ENCODE results near the gene FGFR4.
"Not testable (repeated sequence)": the region's sequence is repeated elsewhere in the genome, so short reads cannot be mapped to it uniquely, and the experiment has no call there.

Gene FGFR4

DNA sequence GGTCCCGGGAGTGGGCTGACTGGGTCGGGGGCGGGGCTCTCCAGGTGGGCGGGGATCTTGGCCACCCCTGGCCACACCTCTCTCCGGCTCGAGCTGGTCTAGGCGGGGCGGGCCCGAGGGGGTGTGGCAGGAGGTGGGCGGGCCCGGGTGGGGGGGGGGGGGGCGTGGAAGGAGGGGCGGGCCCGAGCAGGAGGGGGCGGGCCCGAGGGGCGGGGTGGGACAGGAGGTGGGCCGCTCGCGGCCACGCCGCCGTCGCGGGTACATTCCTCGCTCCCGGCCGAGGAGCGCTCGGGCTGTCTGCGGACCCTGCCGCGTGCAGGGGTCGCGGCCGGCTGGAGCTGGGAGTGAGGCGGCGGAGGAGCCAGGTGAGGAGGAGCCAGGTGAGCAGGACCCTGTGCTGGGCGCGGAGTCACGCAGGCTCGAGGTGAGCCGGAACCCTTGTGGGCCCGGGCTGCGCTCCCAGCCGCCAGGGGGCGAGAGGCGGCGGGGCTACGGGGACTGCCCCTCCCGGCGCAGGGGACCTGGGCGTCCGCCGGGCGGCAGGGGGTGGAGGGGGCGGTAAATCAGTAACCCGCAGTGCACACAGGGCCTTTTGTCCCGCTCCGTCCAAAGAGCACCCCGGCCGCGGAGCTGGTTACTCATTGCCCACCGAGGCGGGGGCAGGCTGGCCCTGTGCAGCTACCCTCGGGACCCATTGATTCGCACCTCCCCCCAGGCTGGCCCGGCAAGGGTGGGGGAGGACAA, at the start of gene FGFR4:
FGFR4 (plus strand) TSS at position 262 of the 744 bp plus-strand sequence. CDS start 2,688 bp downstream, outside the sequence.
- DNase-seq (ENCODE audit: low read depth): peak; percentile 43

DNA sequence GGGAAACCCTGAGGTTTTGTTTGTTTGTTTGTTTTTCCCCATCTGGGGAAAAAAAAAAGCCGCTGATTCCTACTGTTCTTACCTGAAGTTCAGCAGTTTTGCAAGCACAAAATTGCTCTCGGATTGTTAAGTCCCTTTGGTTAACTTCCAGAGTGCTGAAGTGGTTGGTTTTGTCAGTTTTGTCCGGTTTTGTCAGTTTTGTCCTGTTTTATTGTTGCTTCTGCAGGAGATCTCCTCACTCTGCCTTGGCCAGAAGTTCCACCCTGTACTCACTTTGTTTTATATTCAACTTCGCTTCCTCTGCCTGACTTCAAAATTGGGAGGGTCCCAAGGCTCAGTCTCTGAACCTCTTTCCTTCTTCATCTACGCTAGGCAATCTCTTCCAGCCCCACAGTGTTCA, 49.8 kb upstream of the FGFR4 start:
- DNase-seq (ENCODE audit: low read depth): no peak

DNA sequence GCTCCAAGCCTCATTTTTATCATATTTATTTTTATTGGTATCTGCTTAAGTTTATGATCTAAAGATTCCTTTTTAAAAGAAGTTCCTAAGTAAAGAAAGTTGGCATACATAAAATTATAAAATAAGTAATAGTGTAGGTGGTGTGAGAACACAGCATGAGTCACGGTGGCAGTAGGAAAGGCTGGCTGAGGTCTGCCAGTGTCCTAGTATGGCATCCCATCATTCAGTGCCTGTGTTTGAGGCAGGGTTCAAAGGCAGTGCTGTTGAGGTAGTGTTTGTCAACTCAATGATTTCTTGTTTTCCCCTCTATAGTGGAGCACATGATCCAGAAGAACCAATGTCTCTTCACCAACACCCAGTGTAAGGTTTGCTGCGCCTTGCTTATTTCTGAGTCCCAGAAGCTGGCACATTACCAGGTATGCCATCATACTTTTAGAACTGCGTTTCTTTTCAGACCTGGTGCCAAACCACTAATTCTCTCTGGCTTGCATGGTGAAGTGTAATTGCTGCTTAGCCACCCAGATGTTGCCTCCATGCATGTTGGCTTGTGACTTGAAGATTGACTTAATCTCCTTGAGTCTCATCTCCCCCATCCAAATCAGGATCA, 45.8 kb upstream of the FGFR4 start:
- DNase-seq (ENCODE audit: low read depth): peak; percentile 63

DNA sequence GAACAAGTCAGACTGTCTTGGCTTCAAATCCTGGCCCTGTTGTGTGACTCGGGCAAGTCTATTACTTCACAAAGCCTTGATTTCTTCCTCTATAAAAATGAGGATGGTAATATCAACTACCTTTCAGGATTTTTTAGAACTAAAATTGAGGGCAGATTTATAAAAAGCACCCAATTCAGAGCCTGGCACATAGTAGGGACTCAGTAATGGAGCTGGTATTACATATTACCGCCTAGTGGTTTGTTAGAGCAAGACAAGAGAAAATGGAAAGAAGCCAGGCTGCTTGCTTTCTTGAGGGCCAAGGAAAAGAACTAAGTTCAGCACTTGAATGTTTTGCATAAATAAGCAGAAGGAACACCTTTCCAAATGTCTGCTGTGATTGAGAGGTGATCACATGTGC, 44.8 kb upstream of the FGFR4 start:
- DNase-seq (ENCODE audit: low read depth): no peak

DNA sequence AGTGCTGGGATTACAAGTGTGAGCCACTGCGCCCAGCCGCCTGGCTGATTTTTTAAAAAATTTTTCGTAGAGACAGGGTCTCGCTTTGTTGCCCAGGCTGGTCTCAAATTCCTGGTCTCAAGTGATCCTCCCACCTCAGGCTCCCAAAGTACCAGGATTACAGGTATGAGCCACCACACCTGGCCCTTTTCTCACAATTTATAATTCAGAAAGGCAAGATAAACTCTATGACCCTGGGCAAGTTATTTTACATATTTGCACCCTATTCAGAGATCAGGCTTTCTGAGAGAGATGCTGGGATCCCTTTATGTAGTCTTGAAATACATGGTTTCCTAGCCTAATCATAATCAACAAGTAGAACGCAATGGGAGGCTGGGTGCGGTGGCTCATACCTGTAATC, 43.6 kb upstream of the FGFR4 start:
- no peak for DNase-seq (ENCODE audit: low read depth)

DNA sequence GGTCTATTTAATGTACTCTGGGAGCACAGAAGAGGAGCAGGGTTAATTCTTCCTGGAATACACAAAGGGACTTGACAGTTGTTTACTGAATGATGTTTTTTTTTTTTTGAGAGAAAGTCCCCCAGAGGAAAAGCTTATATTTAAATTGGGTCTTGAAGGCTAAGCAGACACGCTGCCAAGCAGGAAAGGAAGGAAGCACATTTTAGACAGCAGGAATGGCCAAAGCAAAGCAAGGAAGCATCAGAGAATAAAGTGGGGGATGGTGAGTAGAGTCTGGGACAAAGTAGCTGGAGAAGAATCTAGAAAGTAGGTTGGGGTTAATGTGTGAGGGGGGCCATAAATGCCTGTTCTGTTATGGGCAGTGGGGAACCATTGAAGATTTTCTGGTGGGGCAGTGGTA, 42.8 kb upstream of the FGFR4 start:
- DNase-seq (ENCODE audit: low read depth): no peak

DNA sequence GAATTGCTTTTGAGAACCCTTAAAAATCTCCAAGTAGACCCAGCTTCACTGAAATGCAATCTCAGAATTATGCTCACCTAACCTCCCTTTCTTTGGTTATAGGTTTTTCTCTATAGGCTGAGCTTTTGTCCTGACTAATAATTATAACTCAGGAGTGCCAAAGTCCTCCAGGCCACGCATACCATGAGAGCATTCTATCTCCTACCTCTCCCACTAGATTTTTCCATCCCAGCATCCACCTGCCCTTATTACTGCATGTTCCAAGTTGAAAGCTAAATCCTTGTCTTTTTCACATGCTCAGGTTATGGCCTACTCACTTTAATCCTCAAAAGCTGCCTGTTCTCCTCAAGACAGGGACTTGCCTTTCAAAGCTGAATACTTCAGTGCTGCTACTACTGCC, 42.1 kb upstream of the FGFR4 start:
- no peak for DNase-seq (ENCODE audit: low read depth)

DNA sequence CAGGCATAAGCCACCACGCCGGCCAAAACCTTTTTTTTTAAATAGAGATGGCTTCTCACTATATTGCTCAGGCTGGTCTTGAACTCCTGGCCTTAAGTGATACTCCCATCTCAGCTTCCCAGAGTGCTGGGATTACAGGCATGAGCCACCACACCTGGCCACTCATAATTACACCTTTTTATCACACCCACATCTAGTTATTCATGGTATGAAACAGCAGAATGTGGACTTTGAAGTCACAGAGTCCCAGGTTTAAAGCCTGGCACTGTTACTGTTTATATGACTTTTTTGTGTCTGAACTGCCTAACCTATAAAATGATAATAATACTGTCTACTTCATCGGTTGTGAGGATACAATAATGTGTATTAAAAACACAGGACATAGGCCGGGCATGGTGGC, 41.1 kb upstream of the FGFR4 start:
- no peak for DNase-seq (ENCODE audit: low read depth)

DNA sequence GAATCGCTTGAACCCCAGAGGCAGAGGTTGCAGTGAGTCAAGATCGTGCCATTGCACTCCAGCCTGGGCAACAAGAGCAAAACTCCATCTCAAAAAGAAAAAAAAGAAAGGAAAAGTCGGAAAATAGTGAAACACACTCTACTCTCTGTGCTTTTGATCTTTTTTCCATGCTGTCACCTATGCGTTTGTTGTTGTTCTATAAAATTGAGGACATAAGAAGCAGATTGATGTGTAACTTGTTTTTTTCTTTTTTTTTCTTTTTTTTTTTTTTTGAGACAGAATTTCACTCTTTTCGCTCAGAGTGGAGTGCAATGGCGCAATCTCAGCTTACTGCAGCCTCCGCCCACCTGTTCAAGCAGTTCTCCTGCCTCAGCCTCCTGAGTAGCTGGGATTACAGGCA, 38.2 kb upstream of the FGFR4 start:
- not testable (repeated sequence) for DNase-seq (ENCODE audit: low read depth)

DNA sequence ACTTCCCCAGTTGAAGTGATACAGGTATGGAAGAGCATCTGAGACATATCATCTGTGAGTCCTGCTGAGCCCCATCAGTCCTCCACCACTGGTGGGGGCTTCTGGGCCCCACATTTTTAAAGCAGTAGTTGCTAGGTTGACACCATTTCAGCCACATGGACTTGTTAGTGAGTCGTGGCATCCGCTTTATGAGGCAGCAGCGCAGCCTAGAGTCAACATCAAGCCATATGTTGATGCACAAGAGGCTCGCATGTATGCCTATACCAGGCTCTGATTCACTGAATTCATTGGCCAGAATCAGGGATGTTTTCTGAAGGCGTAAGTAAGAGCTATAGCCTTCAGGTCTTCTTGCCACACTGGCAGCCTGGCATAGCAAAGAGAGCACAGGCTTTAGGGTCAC, 37.4 kb upstream of the FGFR4 start:
- DNase-seq (ENCODE audit: low read depth): peak; percentile 11

DNA sequence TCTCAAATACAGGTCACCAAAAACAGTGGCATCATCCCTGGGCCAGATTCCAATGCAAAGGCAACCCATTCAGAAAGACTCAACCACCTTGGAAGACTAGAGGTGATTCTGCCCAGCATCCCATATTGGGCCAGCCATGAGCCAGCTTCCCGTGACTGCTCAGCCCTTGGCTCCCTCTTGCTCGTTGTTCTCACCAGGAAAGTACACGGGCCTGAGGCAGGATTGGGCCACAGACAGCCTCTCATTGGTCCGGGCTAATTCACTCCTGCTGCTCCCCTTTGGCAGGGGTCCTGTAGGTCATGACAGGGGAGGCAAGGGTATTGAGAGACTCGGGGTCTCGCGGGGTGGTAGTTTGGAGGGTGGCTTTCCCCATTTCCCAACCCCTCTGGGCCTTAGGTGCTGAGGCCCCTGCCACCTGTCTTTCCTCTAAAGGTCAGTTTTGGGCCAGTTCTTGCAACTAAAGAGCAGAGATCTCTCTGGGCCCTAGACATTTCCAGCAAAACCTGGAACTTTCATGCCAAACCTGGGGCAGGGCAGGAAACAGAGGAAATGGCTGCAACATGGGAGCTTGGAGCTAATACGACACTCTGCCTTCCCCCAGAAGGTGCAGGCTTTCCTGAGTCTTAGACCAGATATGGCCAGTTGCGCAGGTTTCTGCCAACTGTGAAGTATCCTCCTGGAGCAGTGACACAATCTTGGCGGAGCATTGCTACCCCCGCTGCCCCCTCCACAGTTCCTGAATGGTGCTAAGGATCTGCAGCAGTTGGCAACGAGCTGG, 22.0 kb upstream of the FGFR4 start:
- no peak for DNase-seq (ENCODE audit: low read depth)

DNA sequence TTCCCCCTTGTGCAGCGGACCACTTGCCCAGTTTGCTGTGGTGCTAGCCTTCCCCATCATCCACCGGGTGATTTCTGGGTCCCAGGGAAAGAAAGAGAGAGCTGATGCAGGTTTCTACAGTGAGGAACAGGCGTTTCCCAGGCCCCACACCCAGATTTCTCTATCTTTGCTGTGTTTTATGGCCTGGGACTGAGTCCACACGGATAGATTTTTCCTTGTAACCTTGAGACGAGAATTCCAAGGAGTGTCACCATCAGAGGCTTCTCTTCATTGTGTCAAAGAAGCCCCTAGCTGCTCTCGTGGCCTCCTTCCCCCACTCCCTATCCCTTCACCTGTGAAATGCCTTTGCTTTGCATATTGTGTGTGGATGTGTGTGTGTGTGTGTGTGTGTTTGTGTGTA, 21.2 kb upstream of the FGFR4 start:
- no peak for DNase-seq (ENCODE audit: low read depth)

DNA sequence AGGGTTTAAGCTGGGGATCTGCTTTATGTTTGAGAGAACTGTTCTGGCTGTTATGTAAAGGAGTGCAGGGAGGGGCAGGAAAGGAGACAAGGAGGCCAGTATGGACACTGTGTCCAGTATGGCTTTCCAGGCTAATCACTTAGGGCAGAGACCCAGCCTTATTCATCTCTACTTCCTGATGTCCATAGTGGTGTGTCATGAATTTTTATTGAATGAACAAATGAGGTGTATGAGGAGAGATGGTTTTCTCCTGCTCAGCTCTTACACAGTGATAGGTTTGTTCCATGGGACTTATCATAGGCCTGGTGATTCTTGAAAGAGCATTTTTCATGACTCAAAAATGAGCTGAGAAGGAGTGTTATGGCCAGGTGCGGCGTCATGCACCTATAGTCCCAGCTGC, 20.5 kb upstream of the FGFR4 start:
- DNase-seq (ENCODE audit: low read depth): no peak

DNA sequence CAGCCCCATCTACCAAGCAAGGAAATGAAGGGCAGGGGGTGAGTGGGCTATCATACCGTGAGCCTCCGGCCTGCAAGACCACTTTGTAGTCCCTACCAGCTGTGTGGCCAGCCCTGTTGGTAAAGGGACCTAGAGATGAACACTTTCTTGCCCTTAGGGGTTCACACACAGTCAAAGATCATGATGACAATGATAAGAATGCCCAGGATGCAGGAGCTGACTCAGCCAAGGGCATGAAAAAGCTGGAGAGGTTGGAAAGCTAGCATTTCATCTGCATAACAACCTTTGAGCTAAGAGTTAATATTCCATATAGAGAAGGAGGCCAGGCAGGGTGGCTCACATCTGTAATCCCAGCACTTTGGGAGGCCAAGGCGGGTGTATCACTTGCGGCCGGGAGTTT, 19.2 kb upstream of the FGFR4 start:
- no peak for DNase-seq (ENCODE audit: low read depth)

DNA sequence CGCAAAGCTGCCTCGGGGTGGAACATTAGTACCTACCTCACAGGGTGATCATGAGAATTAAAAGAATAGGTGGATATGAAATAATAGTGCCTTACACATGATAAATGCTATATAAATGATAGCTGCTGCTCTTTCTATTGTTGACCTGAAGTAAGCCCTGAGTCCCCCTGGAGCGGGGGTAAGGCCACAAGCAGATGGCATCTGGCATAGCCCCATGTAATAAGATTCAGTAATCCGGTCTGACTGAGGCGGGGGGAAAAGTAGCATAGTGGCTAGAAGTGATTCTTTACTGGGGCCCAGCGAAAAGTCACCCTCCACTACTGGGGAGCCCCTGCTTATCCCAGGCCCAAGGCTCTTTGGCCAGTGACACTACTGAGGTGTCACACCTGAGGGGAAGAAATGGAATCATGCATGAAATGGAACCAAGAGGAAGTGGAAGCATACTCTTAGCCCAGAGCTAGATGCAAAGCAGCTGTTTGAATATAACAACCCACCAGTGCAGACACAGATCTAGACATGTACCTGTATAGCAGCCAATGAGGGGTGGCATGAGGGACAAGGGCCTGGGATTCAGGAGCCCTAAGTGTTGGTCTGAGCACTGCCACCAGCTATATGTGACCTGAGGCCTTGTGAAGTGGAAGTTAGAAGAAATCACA, 16.1 kb upstream of the FGFR4 start:
- no peak for DNase-seq (ENCODE audit: low read depth)

DNA sequence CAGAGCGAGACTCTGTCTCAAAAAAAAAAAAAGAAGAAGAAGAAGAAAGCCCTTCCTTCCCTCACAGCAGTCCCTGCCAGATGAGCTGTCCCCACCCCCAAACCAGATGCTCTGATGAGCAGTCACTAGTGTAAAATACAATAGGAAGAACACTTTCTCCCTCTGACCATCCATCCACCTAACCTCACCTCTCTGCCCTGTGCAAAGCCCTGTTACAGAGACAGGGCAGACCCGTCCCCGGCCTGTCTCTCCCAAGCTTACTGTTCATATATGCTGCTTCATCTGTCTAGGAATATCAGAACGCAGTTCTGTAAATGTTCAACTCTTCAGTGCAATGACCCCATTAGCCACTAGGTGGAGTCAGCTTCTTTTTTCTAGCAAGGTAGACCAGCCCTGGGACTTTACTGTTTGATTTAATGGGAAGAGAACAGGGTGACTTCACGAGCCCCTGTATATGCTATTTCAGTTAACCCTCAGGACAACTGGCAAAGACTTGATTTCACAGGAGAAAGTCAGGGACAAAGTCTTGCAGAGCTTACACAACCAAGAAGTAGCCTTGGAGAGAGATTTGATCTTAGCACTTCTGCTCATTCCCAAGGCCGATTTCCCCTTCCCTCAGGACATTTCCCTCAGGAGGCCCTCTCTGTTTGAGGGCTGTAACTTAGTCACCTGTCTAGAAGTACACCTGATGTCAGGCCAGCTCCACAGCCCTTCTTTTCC, 14.9 kb upstream of the FGFR4 start:
- DNase-seq (ENCODE audit: low read depth): peak; percentile 77

DNA sequence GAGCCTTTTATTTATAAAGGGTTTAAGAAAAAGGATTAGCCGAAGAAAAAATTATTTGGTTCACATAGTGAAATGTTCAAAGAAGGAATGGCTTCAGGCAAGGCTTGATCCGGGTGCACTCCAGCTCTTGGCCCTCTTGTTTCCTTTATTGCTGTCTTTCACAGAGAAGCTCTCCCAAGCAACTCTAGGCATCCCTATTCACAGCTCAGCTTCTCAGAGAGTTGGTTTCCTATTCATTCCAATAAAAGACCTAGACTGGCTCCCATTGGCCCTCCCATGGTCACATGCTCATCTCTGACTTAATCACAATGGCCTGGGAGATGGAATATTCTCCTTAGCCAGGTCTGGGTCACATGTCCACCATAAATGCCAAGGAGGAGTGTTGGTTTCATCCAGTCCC, 9.4 kb upstream of the FGFR4 start:
- peak; percentile 16 for DNase-seq (ENCODE audit: low read depth)

DNA sequence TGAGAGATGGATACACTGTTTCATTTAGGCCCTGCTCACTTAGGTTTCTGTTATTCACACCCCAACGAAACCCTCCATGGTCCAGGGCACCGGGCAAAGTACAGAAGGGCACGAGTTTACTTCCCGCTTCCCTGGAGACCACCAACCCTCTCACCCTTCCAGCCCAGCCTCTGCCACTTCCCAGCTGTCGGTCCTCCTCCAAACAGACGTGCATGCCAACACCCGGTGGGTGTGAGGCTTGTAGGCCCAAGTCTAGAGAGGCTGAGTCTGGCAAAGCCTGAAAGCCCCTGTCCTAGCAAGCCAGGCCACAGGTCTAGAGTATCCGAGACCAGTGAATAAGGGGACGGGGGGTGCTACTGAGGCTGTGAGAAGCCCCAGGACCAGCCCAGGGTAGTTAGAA, 7.1 kb upstream of the FGFR4 start:
- no peak for DNase-seq (ENCODE audit: low read depth)

DNA sequence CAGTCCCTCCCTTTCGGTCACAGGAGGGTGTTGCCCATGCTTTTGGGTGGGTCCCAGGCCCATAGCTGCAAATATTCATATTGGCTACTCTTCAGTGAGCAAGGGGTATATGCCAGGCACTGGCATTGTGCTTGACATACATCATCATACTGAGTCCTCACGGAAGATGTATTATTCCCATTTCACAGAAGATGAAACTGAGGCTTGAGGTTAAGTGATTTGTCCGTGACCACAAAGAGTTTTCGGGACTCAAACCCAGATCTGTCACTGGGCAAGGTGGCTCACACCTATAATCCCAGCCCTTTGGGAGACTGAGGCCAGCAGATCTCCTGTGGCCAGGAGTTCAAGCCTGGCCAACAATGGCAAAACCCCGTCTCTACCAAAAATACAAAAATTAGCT, 6.5 kb upstream of the FGFR4 start:
- no peak for DNase-seq (ENCODE audit: low read depth)

DNA sequence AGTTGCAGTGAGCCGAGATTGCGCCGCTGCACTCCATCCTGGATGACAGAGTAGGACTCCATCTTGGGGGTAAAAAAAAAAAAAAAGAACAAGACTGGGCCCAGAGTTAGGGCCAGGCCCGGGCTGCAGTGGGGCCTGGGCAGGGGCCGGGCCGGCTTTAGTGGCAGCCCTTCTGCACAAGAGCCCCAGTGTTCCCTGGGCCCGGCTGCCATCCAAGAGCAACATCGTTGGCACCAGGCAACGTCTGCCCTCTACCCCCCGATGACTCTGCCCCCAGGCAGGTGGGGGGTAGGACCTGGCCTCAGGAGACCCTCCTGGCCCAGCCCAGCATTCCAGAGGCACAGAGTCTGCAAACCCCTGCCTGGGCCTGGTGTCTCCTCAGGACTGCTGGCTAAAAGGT, 4.9 kb upstream of the FGFR4 start:
- DNase-seq (ENCODE audit: low read depth): no peak

DNA sequence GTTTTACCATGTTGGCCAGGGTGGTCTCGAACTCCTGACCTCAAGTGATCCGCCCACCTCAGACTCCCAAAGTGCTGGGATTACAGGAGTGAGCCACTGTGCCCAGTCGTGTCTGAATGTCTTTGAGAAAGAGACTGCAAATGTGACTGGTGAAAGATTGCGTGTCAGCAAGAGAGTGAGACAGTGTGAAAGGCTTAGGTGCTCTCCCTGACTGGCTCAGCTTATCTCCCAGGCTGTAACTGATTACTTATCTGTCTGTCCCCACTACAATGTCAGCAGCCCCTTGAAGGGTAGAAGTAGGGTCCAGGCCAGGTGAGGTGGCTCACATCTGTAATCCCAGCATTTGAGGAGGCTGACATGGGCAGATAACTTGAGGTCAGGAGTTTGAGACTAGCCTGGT, 3.4 kb upstream of the FGFR4 start:
- no peak for DNase-seq (ENCODE audit: low read depth)

DNA sequence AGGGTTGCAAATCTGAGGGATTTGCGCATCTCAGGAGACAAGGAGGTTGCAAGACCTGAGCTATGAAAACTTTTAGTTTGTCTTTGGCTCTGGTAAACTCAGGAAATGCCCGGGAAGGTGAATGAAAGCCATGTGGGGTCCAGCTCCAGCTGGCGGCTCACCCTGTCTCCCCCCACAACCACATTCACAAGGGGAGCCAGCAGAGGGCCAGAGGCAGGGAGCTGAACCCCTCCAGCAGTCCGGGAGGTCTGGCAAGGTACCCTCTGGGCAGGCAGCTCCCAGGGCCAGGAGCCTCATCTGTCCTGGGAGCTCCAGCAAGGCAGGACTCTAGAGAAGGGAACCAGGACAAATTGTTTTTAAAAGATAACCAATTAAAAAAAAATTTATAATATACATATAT, 2.5 kb upstream of the FGFR4 start:
- no peak for DNase-seq (ENCODE audit: low read depth)
